NK-92 (cell line): ENCODE measurements around the gene LOC101059915.
"Not testable (repeated sequence)": the region's sequence is repeated elsewhere in the genome, so short reads cannot be mapped to it uniquely, and the experiment has no call there.

Experiments
- DNase-seq: peaks from one replicate; lab custom pipeline; 2025; ENCODE audit not compliant: unreplicated experiment; lab: John Stamatoyannopoulos, UW

The LOC101059915 gene

GRCh38 chrX:71671043-71671780 is 3.9 kb downstream of the LOC101059915 start:
- DNase-seq: no peak

GRCh38 chrX:71671938-71672337 is 4.6 kb downstream of the LOC101059915 start:
- DNase-seq: no peak

- not testable (repeated sequence) for DNase-seq
These were observed 8.3 kb downstream of the LOC101059915 start for GRCh38 chrX:71675636-71676035.

- DNase-seq: not testable (repeated sequence)
These were observed 8.9 kb downstream of the LOC101059915 start for GRCh38 chrX:71676068-71676795.

GRCh38 chrX:71677195-71677594 is 9.8 kb downstream of the LOC101059915 start:
- not testable (repeated sequence) for DNase-seq

GRCh38 chrX:71679575-71680207 is 12.3 kb downstream of the LOC101059915 start:
- no peak for DNase-seq

- DNase-seq: not testable (repeated sequence)
These were observed 29.5 kb downstream of the LOC101059915 start for GRCh38 chrX:71696641-71697465.

GRCh38 chrX:71697466-71698298 is 30.3 kb downstream of the LOC101059915 start:
- not testable (repeated sequence) for DNase-seq

- not testable (repeated sequence) for DNase-seq
These were observed 31.1 kb downstream of the LOC101059915 start for GRCh38 chrX:71698299-71699022.

GRCh38 chrX:71699023-71699344 is 31.6 kb downstream of the LOC101059915 start:
- DNase-seq: not testable (repeated sequence)

GRCh38 chrX:71702853-71703252 is 35.5 kb downstream of the LOC101059915 start:
- not testable (repeated sequence) for DNase-seq

GRCh38 chrX:71714064-71714463 is 46.7 kb downstream of the LOC101059915 start:
- DNase-seq: not testable (repeated sequence)

GRCh38 chrX:71715551-71715950 is 48.2 kb downstream of the LOC101059915 start:
- not testable (repeated sequence) for DNase-seq

GRCh38 chrX:71716323-71716722 is 49.0 kb downstream of the LOC101059915 start:
- DNase-seq: not testable (repeated sequence)

- not testable (repeated sequence) for DNase-seq
These were observed 50.8 kb downstream of the LOC101059915 start, which contains the start of gene CXorf49 for GRCh38 chrX:71718185-71718584. TSS of gene CXorf49 (minus strand) at chrX:71718285. CDS start at chrX:71718151, 134 bp downstream.

- DNase-seq: not testable (repeated sequence)
These were observed 51.8 kb downstream of the LOC101059915 start for GRCh38 chrX:71719195-71719594.

- not testable (repeated sequence) for DNase-seq
These were observed 53.0 kb downstream of the LOC101059915 start for GRCh38 chrX:71720289-71720886.
